Islet precursor cell (in vitro differentiated cells): ENCODE results near the gene DISC1.
A peak's percentile ranks its signal among the peaks of the same experiment; 100 is the strongest.
"Not testable (repeated sequence)": the region's sequence is repeated elsewhere in the genome, so short reads cannot be mapped to it uniquely, and the experiment has no call there.

Source experiments
- DNase-seq: peaks from one replicate; pipeline ENCODE4 v3.0.0-alpha.2; 2018

Gene DISC1

DNA sequence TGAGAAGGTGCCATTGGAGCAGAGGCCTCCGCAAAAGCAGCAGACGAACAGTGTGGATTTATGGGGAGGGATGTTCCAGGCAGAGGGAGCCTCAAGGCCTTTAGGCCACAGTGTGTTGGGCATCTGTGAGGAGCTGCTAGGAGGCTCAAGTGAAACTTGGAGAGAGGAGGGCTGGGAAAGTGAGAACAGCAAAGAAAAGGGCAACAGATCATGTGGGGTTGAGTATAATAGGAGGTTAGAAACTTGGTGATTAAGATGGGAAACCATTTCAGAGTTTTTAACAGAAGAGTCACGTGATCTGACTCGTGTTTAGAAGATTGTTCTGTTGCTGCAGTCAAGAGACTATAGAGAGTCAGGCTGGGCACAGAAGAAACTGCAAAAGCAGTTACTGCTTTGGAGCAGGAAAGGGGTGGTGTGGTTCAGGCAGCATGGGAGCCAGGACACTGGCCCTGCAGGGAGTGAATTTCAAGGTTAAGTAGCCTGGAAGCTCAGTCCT lies 277.0 kb downstream of the DISC1 start:
- DNase-seq, result no peak

DNA sequence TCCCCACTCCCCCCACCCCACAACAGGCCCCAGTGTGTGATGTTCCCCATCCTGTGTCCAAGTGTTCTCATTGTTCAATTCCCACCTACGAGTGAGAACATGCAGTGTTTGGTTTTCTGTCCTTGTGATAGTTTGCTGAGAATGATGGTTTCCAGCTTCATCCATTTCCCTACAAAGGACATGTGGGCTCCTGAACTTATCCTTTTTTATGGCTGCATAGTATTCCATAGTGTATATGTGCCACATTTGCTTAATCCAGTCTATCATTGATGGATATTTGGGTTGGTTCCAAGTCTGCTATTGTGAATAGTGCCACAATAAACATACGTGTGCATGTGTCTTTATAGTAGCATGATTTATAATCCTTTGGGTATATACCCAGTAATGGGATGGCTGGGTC lies 280.7 kb downstream of the DISC1 start:
- DNase-seq, result not testable (repeated sequence)

DNA sequence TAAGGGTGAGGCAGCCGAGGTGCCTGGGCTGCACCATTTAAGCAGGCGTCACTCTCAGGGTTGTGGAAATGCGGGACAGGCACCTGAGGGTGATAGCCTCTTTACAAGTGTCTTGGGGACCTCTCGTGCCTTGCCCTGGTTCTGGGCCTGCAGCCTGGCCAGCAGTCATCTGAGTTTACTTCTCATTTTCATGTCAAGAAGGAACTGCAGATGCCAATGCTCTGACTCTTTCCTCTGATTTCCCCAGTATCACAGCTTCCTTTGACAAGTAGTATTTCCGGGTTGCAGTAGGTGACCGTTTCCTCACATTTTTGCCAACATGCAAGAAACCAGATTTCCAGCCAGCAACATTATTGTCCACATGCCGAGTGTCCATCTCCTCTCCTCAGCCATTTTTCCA lies 286.9 kb downstream of the DISC1 start:
- no peak for DNase-seq

DNA sequence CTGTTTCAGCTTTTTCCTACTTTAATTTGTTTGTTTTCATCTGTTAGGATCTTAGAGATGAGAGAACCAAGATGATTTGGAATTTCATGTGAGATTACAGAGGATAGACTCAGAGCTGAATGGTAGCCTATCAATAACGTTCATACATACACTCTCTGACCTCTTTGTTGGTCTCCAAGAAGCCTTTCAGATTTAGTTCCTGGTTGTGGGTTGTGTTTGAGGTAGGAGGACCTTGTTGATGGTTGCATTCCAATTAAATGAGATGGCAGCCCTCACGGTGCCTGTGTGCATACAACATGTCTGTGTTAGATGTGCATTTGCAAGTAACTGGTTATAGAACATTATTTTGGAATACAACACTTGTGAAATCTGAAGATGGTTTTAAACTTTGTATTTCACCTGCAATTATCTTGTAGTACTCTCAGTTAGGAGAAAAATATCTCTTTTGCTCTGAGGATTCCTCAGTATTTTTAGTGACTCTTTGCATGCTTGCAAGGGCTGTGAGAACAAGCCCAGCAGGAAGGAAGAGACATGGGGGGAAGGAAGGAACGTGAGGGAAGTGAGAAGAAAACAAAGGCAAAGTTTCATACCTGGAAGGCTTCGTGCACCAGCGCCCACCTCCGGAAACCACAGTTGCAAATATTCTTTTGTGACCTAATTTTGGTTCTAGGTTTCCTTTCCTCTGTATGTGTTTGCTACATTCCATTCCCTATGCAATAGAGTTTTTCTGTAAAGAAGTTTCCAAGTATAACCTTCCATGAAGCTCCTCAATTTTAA lies 291.8 kb downstream of the DISC1 start:
- no peak for DNase-seq

DNA sequence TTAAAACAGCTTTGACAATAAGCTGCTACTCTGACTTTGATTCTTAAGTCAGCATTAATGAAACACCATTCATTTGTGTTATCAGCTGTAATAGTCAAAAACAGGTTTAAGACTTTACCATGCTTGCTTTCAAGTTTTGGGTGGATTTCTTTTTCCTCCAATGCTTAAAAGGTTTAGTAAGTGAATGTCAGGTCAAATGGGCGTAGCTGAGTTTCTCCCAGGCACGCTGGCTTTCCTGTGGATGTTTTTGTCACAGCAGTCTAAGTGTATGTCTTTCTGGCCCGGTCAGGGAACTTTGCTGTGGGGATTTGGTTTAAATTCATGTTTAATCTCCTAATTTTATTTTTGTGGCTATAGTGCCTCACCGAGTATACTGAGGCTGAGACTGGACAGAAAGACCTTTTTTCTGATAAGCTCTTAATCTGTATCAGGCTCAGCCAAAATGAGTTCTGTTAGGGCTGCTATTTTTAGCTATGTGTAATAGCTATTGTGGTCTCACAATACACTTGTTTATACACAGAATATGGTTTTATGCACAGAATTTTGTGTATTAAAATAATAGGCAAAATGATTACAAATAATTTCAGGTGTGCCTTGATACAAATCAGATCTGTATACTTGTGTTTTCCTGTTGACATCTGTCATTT lies 292.8 kb downstream of the DISC1 start:
- DNase-seq, result no peak

DNA sequence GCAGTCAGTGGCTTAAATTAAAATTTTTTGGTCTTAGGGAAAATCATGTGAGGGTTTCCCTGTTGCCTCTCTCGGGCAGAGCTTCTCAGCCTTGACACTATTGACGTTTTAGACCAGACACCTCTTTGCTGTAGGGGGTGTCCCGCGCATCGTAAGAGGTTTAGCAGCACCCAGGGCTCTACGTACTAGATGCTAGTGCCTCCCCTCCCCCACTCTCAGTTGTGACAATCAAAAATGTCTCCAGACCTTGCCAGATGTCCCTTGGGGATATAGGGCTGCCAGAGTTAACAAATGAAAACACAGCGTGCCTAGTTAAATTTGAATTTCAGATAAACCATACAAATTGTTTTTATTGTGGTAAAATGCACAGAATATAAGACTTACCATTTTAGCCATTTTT lies 293.3 kb downstream of the DISC1 start:
- DNase-seq, result no peak

DNA sequence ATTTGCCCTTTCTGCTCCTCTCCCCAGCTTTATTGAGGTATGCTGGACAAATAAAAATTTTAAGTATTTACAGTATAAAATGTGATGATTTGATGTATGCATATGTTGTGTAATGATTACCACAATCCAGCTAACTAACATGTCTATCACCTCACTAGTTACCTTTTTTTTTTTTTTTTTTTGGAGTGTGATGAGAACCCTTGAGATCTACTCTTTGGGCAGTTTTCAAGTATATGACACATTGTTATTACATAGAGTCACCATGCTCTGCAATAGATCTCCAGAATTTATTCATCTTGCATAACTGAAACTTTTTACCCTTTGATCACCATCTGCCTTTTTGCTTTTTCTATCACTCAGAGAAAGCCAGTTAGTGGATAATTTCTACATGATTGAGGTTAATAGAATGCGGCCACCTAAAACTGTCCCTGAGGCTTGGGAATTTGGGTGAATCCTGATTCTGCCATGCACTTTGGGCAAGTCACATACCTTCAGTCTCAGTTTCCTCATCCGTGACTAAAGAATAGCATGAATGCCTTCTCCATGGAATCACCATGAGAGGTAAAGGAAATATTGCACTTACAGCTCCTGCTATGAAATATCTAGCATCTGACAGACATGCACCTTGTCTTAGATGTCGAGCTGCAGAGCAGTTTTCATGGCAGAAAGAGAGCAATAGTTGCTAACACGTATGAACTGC lies 295.2 kb downstream of the DISC1 start:
- DNase-seq, result no peak

DNA sequence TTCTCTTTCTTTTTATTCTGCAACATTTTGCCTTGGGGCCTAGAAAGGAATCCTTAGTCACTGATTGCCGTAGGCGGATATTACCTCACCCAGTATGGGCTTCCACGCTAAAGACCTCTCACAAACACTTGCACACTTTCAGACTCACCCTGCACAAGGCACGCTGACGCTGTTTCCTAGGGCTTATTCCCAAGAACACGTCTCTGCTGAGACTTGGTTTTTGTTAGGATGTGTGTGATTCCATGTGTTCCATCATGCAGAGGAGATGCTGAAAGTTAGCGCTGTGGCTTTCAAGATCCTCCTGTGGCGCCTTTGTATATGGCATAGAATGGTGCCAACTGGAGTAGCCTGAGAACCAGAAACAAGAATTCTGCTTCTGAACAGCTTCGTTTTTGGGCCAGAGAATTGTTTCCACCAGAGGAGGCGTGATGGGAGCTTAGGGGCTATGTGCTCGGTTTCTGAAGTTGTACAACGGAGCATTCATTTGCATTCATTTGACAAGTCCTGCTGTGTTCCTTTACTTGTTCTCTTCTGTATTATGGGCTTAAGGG lies 297.0 kb downstream of the DISC1 start:
- DNase-seq, result no peak

DNA sequence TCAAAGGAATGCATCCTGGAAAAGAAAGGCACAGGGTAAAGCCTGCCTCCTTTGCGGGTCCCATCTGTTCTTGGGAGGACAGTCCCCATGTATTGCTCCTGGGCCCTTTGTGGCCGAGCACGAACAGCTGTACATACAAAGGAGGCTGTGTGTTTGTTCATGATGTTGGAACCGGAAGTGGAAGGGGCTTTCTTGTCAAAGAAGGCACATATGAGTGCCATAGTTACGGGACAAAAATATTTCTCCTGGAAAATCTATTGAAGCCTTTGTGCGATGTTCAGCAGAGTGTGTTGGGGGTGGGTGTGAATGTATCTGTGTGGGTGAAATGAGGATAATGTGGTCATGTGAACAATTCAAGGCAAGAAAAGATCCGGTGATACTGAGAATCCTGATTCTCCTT lies 297.6 kb downstream of the DISC1 start:
- DNase-seq, result no peak

DNA sequence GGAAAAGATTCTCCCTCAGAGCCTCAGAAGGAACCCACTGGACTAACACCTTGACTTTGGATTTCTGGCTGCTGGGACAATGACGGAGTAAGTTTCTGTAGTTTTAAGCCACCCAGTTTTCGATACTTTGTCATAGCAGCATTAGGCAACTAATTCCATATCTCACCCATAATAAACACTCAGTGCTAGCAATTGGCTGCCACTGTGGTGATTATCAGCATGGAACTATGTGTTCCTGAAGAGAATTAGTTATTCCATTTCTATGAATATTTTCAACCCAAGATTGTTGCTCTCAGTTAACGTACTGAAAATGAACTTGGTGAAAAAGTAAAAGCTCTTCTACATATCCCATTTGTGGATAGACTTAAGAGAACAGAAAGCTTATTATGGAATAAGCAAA lies 299.3 kb downstream of the DISC1 start:
- no peak for DNase-seq

DNA sequence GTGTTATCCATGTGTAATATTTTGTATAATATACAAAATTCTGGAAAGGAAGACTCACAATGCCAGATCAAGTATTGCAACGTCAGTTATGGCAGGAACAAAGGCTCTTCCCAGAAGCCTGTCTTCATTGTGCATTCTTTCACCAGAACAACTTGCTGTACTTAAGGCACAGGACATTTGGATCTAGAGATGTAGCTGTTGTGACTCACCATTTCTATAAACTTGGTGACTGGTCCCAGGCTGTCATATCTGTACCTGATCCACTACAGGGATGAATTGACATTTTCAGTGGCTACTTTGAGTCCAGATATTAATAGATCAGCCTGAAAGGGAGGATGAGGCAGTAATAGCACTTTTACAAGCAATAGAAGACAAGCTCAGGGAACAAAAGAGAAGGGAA lies 299.8 kb downstream of the DISC1 start:
- DNase-seq, result no peak

DNA sequence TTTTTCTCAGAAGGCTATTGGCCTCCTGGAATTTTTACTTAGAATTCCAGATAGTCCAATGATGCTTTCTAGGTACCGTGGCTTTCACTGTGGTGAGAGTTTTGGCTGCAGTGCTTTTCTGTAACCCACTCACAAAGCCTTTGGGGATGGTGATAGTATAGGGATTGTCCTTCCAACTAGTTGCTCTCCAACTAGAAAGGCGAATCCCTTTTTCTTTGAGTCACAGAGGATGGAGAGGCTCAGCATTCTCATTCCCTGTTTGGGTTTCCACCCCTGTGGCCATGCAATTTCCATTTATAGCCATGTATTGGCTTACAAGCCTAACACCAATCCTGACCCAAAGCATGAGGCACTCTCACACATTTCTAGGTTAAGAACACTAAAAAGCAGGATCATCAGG lies 300.3 kb downstream of the DISC1 start:
- DNase-seq, result no peak

DNA sequence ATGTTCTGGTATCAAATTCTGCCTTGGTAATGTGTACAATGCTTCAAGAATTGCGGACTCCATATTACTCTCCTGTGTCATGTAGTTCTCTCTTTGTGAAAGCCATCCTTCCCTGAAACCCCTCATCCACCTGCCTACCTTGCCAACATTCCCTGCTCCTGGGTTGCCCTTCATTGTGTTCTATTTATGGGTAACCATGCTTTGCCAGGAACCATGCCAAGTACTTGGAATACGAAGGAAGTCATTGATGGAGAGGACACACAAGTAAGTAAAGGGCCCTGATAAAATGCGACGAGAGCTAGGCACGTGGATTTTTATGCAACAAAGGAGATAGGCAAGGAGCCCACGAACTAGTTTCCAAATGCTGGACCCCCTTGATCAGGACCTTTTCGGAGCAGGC lies 300.8 kb downstream of the DISC1 start:
- DNase-seq, result no peak

DNA sequence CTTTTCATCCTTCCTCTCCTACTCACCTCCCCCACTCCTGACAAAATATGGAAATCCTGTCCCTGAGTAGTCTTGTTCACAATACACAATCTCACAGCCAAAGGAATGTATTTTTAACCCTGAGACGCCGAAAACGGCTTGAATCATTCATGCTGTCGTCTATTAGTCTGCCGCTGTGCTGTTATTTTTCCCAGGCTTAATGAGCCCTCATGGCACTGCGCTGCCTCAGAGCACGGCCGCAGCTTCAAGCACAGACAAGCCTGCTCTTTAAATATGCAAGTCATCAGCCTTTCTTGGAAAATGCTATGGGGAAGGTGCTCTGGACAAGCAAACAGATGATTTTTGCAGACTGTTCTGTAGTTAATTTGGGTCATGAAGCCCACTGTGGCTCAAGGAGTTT lies 302.7 kb downstream of the DISC1 start:
- DNase-seq, result peak; percentile 67

DNA sequence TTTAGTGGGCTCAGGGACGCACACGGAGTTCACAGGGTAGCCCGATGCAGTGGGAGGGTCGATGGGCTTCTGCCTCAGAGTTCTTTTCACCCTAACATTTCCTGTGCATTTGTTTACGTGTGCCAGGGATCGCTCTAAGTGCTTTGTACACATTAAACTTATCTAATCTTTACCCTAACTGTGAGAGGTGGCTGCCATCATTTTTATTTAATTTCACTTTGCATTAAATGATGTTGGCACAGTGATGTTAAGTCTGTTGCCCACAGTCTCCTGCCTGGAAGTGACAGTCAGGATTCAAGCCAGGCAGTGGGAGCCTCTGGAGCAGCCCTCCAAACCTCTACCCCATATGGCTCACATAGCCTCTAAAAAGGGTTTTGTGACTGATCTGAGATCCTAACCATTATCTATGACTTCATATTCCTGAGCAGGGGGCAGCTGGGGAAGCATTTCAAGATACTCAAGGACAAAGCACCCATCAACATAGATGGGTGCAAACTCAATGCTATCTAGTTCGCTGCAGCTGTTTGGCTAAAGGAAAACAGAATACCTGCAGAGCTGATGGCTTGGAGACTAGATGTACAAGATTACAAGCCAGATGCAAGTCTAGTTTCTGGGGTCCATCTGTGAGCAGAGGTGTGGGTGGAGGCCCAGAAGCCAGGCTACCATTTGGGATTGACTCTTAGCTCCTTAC lies 303.8 kb downstream of the DISC1 start:
- no peak for DNase-seq

DNA sequence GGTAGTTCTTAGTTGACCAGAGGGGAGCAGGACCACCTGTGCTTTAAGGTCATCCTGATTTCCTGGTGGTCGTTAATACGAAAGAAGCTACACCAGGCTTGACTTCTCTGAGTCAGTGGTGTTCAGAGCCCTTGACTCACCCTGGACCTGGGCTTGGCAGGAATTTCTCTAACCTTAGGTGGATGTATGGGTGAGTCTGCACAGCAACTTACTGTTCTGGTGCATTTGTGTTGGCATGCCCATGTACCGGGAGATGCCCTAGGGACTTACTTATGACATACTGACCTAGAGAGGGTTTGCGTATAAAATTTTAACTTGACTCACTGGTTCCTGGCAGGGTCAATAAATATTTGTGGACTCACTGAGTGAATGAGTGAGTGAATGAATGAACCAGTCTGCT lies 304.6 kb downstream of the DISC1 start:
- DNase-seq, result no peak

DNA sequence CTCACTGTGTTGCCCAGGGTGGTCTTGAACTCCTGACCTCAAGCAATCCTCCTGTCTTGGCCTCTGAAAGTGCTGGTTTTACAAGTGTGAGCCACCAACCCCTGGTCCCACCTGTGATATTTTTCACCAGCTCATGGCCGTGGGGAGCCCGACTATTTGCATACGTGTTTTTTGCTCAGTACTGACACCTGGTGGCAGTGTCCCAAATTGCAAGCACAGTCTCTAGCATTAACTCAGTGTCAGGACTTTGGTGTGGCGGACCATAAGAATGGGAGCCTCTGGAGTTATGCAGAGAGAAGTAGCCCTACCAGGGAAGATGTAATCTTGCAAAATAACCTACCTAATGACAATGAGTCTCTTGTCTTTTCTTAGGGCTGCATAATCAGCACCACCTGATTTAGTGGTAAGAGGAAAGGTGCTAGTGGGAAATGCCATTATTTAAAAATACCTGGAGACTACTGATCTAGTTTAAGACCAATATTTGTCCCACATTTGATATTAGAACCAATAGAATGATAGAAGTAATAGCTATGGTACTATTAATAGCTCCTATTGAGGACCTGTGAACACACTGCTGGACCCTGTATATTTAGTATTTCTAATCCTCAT lies 305.4 kb downstream of the DISC1 start:
- DNase-seq, result no peak

DNA sequence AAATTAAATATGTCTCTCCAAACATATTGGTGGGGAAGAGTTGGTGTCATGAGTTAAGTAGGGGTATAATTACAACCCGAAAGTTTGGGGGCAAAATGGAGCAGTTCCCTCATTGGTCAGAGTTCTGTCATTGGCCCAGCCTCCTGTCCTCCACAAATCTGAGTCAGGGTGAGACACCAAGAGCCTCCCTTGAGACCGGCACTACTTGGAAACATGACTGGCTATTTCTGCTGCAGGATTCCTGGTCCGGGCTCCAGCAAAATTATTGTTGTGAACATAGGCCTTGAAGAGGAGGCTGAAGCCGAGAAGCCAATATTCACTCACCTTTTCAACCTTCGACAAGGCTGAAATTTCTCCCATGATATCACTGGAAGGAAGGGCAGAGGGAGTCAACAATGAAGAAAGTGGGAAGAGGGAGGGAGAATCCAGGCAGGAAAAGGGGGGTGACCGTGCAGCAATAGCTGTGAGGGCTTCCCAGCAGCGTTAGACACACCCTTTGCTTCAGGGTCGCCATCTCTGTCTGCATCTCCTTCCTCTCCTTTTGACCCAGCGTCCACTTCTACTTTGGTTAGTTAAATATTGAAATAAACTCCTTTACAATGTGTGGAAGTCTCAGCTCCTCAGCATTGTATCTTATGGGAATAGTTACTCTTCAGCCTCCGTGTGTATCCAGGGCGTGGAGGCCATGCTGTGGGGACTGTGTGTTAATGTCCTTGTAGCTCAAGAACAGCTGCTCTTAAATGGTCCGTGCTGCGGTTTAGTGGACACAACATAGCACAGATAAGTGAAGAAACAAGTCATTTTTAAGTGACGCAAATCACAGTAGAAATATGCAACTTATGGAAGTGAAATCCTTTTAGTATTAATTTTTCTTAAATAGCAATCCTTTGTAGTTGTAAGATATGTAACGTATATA lies 307.4 kb downstream of the DISC1 start:
- DNase-seq, result no peak

DNA sequence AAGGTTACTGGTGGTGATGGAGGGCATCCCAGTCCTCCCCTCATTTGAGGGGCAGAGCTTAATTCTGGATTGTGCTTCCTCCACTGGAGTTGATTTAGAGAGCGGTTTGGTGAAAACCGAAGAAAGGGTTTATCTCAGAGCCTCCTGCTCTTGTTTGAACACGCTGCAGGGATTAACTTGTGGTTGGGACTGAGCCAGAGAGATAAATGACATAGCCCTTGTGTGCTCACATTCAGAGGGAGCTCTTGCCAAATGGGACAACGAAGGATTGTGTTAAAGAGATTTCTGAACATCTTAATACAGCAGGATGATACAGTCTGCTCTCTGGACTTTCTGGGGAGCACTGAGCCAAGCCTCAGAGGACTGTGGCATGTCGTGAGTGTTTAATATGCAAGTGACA lies 308.2 kb downstream of the DISC1 start:
- no peak for DNase-seq

DNA sequence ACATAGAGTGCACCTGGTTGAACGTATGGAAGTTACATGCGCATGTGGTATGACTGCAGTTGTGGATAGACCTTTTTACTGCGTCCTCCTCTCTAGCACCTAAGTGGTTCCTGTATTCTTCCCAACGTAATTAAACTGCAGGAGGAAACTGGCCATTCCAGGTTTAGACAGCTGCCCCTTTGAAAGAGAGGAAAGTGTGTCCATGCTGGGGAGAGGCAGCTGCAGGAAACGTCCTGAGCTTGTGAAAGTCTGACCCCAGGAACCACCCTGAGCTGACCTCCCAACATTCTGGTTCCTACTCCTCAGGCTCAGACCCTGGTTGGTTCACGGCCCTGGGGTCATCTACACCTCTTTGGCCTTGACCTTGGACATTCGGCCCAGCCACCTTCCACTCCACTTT lies 309.3 kb downstream of the DISC1 start:
- DNase-seq, result no peak

DNA sequence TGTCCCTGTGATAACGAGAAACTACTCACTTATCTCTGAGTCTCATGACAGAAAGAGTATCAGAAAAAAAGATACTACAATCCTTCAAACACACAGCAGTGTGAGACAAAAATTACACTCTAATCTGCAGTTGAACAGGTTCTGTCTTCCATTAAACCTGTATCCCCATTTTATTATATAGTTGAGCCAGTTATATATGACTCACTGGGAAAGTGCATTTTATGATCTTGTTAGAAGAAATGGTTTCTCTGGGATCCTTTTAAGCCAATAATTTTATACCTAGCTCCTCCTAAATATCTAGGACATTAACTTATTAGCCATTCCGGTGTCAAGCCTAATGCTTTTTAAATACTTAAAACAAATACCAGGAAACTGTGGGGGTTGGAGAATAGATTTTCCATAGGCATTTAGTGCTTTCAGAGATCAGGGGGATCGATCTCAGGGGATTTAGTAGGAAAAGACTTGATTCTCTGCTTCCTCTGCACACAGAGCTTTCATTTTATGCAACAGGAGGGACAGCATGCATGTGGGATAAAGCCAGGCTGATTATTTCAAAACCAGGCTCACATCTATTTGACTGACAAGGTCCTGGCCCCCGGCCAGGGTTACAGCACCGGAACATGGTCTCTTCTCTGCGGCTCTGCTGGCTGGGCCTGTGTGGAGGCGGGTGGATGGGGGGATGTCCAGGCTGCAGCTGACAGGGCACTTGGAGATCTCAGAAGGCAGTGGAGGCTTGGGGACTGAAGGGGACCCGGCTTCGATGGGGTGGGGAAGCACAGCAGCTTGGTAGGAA lies 310.6 kb downstream of the DISC1 start:
- no peak for DNase-seq
